Activated gamma-delta T cell (primary cell): ENCODE data around the gene TRMT2B.
"Not testable (repeated sequence)": the region's sequence is repeated elsewhere in the genome, so short reads cannot be mapped to it uniquely, and the experiment has no call there.

ENCODE experiments used
- DNase-seq: peaks from one replicate; lab custom pipeline; 2025; lab: John Stamatoyannopoulos, UW

TRMT2B gene

GRCh38 chrX:101009090-101009489 is 42.8 kb downstream of the TRMT2B start:
- DNase-seq, result no peak

GRCh38 chrX:100999451-100999850 is 52.5 kb downstream of the TRMT2B start:
- no peak for DNase-seq

- DNase-seq, result no peak
Measured at GRCh38 chrX:100995469-100995868, 56.4 kb downstream of the TRMT2B start.

- no peak for DNase-seq
Measured at GRCh38 chrX:100994352-100995281, 57.3 kb downstream of the TRMT2B start.

GRCh38 chrX:100990139-100990538 is 61.8 kb downstream of the TRMT2B start:
- no peak for DNase-seq

- no peak for DNase-seq
Measured at GRCh38 chrX:100984818-100985217, 67.1 kb downstream of the TRMT2B start.

- not testable (repeated sequence) for DNase-seq
Measured at GRCh38 chrX:100981498-100981845, 70.4 kb downstream of the TRMT2B start.

- no peak for DNase-seq
Measured at GRCh38 chrX:100980608-100981497, 71.1 kb downstream of the TRMT2B start.

- no peak for DNase-seq
Measured at GRCh38 chrX:100979881-100980607, 71.9 kb downstream of the TRMT2B start.

GRCh38 chrX:100976211-100976610 is 75.7 kb downstream of the TRMT2B start:
- no peak for DNase-seq

GRCh38 chrX:100975212-100975611 is 76.7 kb downstream of the TRMT2B start:
- no peak for DNase-seq

- DNase-seq, result no peak
Measured at GRCh38 chrX:100973411-100973810, 78.5 kb downstream of the TRMT2B start.

GRCh38 chrX:100969936-100970335 is 82.0 kb downstream of the TRMT2B start:
- no peak for DNase-seq

- no peak for DNase-seq
Measured at GRCh38 chrX:100969408-100969807, 82.5 kb downstream of the TRMT2B start, which contains the start of gene ARL13A. Gene ARL13A (plus strand): TSS chrX:100969708. CDS start chrX:100973690, 3,982 bp downstream.

GRCh38 chrX:100964362-100964761 is 87.5 kb downstream of the TRMT2B start:
- no peak for DNase-seq

- no peak for DNase-seq
Measured at GRCh38 chrX:100962811-100963210, 89.1 kb downstream of the TRMT2B start.
